Measurements from ENCODE around the gene NAA50. TPM values are rescaled to one million over a fixed set of nuclear protein-coding genes. Genes with fewer than 3 reads are reported as not detected.

NAA50 gene
- total RNA-seq, 4 donors from 2014 or later = 90.5 to 171 (median 121) TPM

- Histone ChIP-seq H3K36me3 (no peaks in the 10 kb centered on the region), H3K4me1 (no peaks in the 10 kb centered on the region), H3K9me3 (no peaks in the 10 kb centered on the region), H3K4me3 (no peak overlapping the region), H3K27ac (no peak overlapping the region), H3K27me3 (no peaks in the 10 kb centered on the region)
- intact Hi-C loops (cut with DNase I; ENCODE audit: low total_unique reads) = no loop called here
- DNase-seq = no peak
- no peak for TF ChIP-seq POLR2A (IDR thresholded peaks at IDR 0.05)
- no peak for TF ChIP-seq CTCF (IDR thresholded peaks at IDR 0.05)
Observed at GRCh38 chr3:113668015-113668414, 78.0 kb downstream of the NAA50 start.

Other genes starting within 250 kb of the NAA50 start
- 10 to 100 TPM; 37.8 to 69.4 (median 59.1) TPM for gene SPICE1, start 231.1 kb downstream of the NAA50 start, total RNA-seq
- gene SIDT1, start 213.7 kb downstream of the NAA50 start, total RNA-seq = 1 to 10 TPM in 2 of 4 donors, not detected in 2; 1.8 to 3.7 TPM
- gene USF3, start 49.6 kb downstream of the NAA50 start, total RNA-seq = 10 to 100 TPM; 14.2 to 27.1 (median 21.4) TPM
- 10 to 100 TPM; 11.5 to 81.8 (median 39.7) TPM for gene ATP6V1A, start 786 bp upstream of the NAA50 start, total RNA-seq
- gene GRAMD1C, start 92.5 kb upstream of the NAA50 start, total RNA-seq = 10 to 100 TPM in 2 of 4 donors, 1 to 10 TPM in 1, under 1 TPM in 1; 0.26 to 16.6 (median 6.9) TPM
- 10 to 100 TPM in 1 of 4 donors, 1 to 10 TPM in 2, under 1 TPM in 1; 0.29 to 10.8 (median 4.9) TPM for gene ZDHHC23, start 201.8 kb upstream of the NAA50 start, total RNA-seq